ENCODE results near the gene NAT9.

The NAT9 gene

DNA sequence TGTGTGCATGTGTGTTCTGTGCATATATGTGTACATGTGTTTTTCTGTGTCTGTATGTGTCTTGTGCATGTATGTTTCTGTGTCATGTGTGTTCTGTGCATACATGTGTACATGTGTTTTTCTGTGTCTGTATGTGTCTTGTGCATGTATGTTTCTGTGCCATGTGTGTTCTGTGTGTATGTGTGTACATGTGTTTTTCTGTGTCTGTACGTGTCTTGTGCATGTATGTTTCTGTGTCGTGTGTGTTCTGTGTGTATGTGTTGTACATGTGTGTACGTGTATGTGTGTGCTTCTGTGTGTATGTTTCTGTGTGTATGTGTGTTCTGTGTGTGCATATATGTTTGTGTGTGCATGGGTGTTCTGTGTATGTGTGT lies 47.5 kb downstream of the NAT9 start:
- no peak for DNase-seq (ENCODE audit: low spot score)

DNA sequence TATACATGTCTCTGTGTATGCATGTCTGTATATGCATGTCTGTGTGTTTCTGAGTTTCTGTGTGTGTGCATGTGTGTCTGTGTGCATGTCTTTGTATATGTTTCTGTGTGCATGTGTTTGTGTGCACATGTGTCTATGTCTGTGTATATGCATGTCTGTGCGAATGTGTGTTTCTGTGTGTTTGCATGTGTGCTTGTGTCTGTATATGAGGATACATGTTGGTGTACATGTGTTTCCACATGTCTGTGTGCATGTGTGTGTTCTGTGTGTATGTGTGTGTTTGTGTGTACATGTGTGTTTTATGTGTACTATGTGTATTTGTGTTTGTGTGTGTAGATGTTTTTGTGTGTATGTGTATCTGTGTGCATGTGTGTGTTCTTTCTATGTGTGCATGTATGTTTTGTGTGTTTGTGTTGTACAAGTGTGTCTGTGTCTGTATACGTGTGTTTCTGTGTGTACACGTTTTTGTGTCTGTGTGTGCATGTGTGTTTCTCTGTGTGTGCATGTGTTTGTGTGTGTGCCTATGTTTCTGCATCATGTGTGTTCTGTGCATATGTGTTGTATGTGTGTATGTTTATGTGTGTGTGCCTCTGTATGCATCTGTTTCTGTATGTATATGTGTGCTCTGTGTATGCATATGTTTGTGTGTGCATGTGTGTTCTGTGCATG lies 48.0 kb downstream of the NAT9 start:
- DNase-seq (ENCODE audit: low spot score), result no peak

DNA sequence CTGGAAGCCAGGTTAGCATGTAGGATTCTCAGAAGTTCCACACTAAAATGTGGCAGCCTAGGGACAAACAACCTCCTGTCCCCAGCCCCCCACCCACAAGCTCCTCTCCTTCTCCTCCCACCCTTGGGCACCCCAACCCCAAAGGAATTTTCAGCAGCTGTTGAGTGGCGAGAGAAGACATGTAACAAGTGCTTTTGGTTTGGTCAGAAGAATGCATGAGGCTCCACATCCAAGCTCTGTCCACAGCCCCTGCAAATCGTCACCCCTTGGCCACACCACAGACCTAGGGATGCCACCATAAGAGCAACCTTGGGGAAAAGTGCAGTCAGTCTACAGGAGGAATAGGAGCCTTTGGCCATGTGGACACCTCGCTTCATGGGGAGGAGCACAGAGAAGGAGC lies 51.0 kb downstream of the NAT9 start:
- DNase-seq (ENCODE audit: low spot score), result no peak

DNA sequence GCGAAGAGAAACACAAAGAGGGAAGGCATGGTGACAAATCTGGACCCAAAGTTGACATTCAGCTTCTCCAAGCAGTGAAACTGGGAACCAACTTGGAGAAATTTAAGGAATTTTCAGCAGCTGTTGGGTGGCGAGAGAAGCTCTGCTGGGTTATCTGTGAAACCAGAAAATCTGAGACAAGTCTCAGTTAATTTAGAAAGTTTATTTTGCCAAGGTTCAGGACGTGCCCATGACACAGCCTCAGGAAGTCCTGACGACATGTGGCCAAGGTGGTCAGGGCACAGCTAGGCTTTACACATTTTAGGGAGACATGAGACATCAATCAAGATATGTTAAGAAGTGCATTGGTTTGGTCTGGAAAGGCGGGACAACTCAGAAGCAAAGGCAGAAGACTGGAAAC lies 52.3 kb downstream of the NAT9 start:
- no peak for DNase-seq (ENCODE audit: low spot score)

DNA sequence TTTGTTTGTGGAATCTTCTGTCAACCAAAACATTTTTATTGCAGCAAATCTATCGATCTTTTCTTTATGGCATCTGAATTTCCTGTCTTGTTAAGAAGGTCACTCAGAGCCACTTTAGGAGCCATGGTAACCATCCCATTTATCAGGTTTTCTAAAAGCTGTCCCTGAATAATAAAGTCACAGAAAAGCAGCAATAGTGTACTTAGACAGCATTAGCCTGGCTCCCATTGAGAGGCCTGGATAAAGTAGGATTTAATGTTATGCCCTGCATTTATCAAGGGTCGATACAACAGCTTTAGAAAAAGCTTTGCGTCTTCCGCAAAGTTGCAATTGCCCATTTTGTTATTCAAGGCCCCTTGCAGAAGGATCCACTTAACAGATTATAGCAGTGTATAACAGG lies 53.4 kb downstream of the NAT9 start:
- DNase-seq (ENCODE audit: low spot score), result no peak

All from HuH-7 (cell line).